Neural cell (in vitro differentiated cells): ENCODE data around the gene SLC6A6.

Experiments used
- EP300 ChIP-seq: fragments of 450-650 bp; conservative IDR thresholded peaks from 2 replicates; pipeline ENCODE4 v1.6.1; 2014; ENCODE audit warnings: antibody characterized with exemption, mild to moderate bottlenecking, moderate library complexity; ENCODE audit not compliant: poor library complexity, severe bottlenecking
- POLR2AphosphoS5 ChIP-seq: IDR thresholded peaks from 2 replicates; pipeline ENCODE4 v1.6.1; 2012
- TAF1 ChIP-seq: IDR thresholded peaks from 2 replicates; pipeline ENCODE4 v1.6.1; 2012; ENCODE audit warnings: low read depth
- TF ChIP-seq, protein P1 (sequence below): fragments of 450-650 bp; IDR thresholded peaks from 2 replicates; pipeline ENCODE4 v1.5.1; 2014; ENCODE audit warnings: antibody characterized with exemption, mild to moderate bottlenecking, moderate library complexity; ENCODE audit not compliant: poor library complexity, severe bottlenecking
- TF ChIP-seq, protein P2 (sequence below): IDR thresholded peaks from 2 replicates; pipeline ENCODE4 v1.6.1; 2012; ENCODE audit warnings: borderline replicate concordance

DNA sequence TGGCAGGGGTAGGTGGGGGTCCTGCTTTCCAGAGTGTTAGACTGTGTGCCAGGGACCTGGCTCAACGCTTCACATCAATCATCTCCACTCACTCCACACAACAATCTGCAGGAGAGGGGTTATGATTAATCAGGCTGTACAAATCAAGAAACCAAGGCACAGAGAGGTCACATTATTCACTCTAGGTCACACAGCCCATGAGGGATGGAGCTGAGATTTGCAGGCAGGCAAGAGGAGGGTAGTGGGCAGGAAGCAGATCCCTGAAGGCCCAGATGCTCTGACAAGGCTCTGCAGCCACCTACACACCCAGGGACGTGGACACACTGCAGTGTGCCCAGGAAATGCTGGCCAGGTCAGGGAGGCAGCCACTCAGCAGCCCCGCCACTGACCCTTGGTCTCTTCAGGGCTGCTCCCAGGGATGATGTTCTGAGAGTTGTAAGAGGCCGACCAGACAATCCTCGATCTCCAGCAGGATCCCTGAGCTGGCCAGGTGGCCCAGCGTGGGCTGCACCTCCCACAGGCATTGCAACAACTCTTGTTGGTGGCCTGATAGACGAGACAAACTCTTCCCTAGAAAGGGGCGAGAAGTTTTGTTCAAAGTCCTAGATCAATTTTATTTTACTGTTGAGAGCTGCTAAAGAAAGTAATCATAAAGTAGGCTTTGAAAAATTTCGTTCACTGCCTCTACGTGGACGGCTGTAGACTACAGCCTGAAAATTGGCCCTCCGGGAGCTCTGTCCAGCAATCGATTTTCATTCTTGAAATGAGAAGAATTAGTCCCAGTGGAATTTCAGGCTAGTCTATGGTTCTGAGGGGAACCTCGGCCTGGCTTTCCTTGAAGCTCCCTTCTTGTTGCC, 4.2 kb upstream of the SLC6A6 start:
- TF ChIP-seq, protein P1, sequence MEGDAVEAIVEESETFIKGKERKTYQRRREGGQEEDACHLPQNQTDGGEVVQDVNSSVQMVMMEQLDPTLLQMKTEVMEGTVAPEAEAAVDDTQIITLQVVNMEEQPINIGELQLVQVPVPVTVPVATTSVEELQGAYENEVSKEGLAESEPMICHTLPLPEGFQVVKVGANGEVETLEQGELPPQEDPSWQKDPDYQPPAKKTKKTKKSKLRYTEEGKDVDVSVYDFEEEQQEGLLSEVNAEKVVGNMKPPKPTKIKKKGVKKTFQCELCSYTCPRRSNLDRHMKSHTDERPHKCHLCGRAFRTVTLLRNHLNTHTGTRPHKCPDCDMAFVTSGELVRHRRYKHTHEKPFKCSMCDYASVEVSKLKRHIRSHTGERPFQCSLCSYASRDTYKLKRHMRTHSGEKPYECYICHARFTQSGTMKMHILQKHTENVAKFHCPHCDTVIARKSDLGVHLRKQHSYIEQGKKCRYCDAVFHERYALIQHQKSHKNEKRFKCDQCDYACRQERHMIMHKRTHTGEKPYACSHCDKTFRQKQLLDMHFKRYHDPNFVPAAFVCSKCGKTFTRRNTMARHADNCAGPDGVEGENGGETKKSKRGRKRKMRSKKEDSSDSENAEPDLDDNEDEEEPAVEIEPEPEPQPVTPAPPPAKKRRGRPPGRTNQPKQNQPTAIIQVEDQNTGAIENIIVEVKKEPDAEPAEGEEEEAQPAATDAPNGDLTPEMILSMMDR: no peak
- TF ChIP-seq, protein P2, sequence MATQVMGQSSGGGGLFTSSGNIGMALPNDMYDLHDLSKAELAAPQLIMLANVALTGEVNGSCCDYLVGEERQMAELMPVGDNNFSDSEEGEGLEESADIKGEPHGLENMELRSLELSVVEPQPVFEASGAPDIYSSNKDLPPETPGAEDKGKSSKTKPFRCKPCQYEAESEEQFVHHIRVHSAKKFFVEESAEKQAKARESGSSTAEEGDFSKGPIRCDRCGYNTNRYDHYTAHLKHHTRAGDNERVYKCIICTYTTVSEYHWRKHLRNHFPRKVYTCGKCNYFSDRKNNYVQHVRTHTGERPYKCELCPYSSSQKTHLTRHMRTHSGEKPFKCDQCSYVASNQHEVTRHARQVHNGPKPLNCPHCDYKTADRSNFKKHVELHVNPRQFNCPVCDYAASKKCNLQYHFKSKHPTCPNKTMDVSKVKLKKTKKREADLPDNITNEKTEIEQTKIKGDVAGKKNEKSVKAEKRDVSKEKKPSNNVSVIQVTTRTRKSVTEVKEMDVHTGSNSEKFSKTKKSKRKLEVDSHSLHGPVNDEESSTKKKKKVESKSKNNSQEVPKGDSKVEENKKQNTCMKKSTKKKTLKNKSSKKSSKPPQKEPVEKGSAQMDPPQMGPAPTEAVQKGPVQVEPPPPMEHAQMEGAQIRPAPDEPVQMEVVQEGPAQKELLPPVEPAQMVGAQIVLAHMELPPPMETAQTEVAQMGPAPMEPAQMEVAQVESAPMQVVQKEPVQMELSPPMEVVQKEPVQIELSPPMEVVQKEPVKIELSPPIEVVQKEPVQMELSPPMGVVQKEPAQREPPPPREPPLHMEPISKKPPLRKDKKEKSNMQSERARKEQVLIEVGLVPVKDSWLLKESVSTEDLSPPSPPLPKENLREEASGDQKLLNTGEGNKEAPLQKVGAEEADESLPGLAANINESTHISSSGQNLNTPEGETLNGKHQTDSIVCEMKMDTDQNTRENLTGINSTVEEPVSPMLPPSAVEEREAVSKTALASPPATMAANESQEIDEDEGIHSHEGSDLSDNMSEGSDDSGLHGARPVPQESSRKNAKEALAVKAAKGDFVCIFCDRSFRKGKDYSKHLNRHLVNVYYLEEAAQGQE: no peak
- TF ChIP-seq POLR2AphosphoS5 (no peak), TAF1 (no peak), EP300 (no peak)
